ENCODE results near the gene DOCK10. TPM values are rescaled to one million over a fixed set of nuclear protein-coding genes. Genes with fewer than 3 reads are reported as not detected.

DOCK10 gene
- total and polyA plus RNA-seq, 3 donors from 2014 or later: 2.9 to 20.2 (median 11.4) TPM

GRCh38 chr2:225008179-225008856 lies 34.0 kb downstream of the DOCK10 start:
- Histone ChIP-seq H3K9me3 (no peaks in the 10 kb centered on the region), H3K4me3 (no peak overlapping the region), H3K36me3 (ENCODE audit: low read depth, missing control alignments) (no peaks in the 10 kb centered on the region), H3K27me3 (no peaks in the 10 kb centered on the region), H3K27ac (no peak overlapping the region), H3K4me1 (no peaks in the 10 kb centered on the region)
- no peak for DNase-seq
- intact Hi-C loops (cut with DNase I; ENCODE audit: low total_unique reads): no loop called here
- 79 to 80% methylated on average over 3 of the region's 3 CpGs for WGBS, 2 donors
- no peak for TF ChIP-seq CTCF (IDR thresholded peaks at IDR 0.05)
- no peak for TF ChIP-seq POLR2A (IDR thresholded peaks at IDR 0.05)

GRCh38 chr2:225006730-225007129 lies 35.5 kb downstream of the DOCK10 start:
- no peak for DNase-seq
- no peak for TF ChIP-seq POLR2A (IDR thresholded peaks at IDR 0.05)
- no peak for TF ChIP-seq CTCF (IDR thresholded peaks at IDR 0.05)
- Histone ChIP-seq H3K9me3 (no peaks in the 10 kb centered on the region), H3K4me1 (no peaks in the 10 kb centered on the region), H3K27me3 (no peaks in the 10 kb centered on the region), H3K4me3 (no peak overlapping the region), H3K36me3 (ENCODE audit: low read depth, missing control alignments) (no peaks in the 10 kb centered on the region), H3K27ac (no peak overlapping the region)
- intact Hi-C loops (cut with DNase I; ENCODE audit: low total_unique reads): no loop called here
- WGBS, 2 donors: 72 to 91% methylated on average over 2 of the region's 2 CpGs

GRCh38 chr2:225004597-225004996 lies 37.7 kb downstream of the DOCK10 start:
- Histone ChIP-seq H3K9me3 (no peaks in the 10 kb centered on the region), H3K4me1 (no peaks in the 10 kb centered on the region), H3K27ac (no peak overlapping the region), H3K36me3 (ENCODE audit: low read depth, missing control alignments) (no peaks in the 10 kb centered on the region), H3K4me3 (no peak overlapping the region), H3K27me3 (no peaks in the 10 kb centered on the region)
- 62 to 85% methylated on average over 2 of the region's 2 CpGs for WGBS, 2 donors
- intact Hi-C loops (cut with DNase I; ENCODE audit: low total_unique reads): no loop called here
- no peak for DNase-seq
- no peak for TF ChIP-seq POLR2A (IDR thresholded peaks at IDR 0.05)
- no peak for TF ChIP-seq CTCF (IDR thresholded peaks at IDR 0.05)

GRCh38 chr2:225002656-225003045 lies 39.6 kb downstream of the DOCK10 start:
- Histone ChIP-seq H3K27me3 (no peaks in the 10 kb centered on the region), H3K27ac (no peak overlapping the region), H3K9me3 (no peaks in the 10 kb centered on the region), H3K36me3 (ENCODE audit: low read depth, missing control alignments) (no peaks in the 10 kb centered on the region), H3K4me3 (no peak overlapping the region), H3K4me1 (no peaks in the 10 kb centered on the region)
- 78 to 86% methylated on average over 5 of the region's 5 CpGs for WGBS, 2 donors
- DNase-seq: no peak
- no peak for TF ChIP-seq POLR2A (IDR thresholded peaks at IDR 0.05)
- TF ChIP-seq CTCF (IDR thresholded peaks at IDR 0.05): no peak
- intact Hi-C loops (cut with DNase I; ENCODE audit: low total_unique reads): no loop called here

GRCh38 chr2:225002039-225002655 lies 40.1 kb downstream of the DOCK10 start:
- H3K9me3 ChIP-seq: no peaks in the 10 kb centered on the region
- no peaks in the 10 kb centered on the region for H3K4me1 ChIP-seq
- intact Hi-C loops (cut with DNase I; ENCODE audit: low total_unique reads): no loop called here
- no peaks in the 10 kb centered on the region for H3K36me3 ChIP-seq (ENCODE audit: low read depth, missing control alignments)
- peak; percentile 71 for DNase-seq
- no peak overlapping the region for H3K27ac ChIP-seq
- 65 to 67% methylated on average over 6 of the region's 6 CpGs for WGBS, 2 donors
- no peak overlapping the region for H3K4me3 ChIP-seq
- no peak for TF ChIP-seq POLR2A (IDR thresholded peaks at IDR 0.05)
- peak; percentile 63 to 71 (median 69) for TF ChIP-seq CTCF (IDR thresholded peaks at IDR 0.05)
- no peaks in the 10 kb centered on the region for H3K27me3 ChIP-seq

Measured in testis (tissue), 3 donors.